PC-3 (cell line): Measurements from ENCODE around the gene TAF3. TPM values are rescaled to one million over a fixed set of nuclear protein-coding genes. Genes with fewer than 3 reads are reported as not detected.
"Not testable (repeated sequence)": the region's sequence is repeated elsewhere in the genome, so short reads cannot be mapped to it uniquely, and the experiment has no call there.

Experiments used
- ATAC-seq: fragments of 200-7000 bp; cut with Tn5 transposase; 2 replicates; pipeline ENCODE4 v1.9.1; 2020; ENCODE audit warnings: mild to moderate bottlenecking, moderate library complexity
- BruUV-seq: library from RNA; stranded (reverse); fragments of 400-500 nt; replicated peaks from 2 replicates; lab custom pipeline; 2021; lab: Mats Ljungman, UMichigan
- CTCF ChIA-PET: fragments of 300-600 bp; sonication (Branson Sonifier 250); formaldehyde crosslinking; loops from one replicate; lab custom pipeline; 2022; ENCODE audit warnings: antibody characterized with exemption; lab: Charles Lee
- POLR2A ChIA-PET: fragments of 300-600 bp; sonication (Branson Sonifier 250); formaldehyde crosslinking; loops from one replicate; lab custom pipeline; 2022; ENCODE audit warnings: antibody characterized with exemption; ENCODE audit not compliant: unreplicated experiment; lab: Charles Lee
- DNase-seq: peaks from one replicate; pipeline ENCODE4 v3.0.0-alpha.2; 2015
- H2AFZ ChIP-seq: fragments of 300-600 bp; sonication (generic); 2 replicates; pipeline ENCODE4 v1.6.0; 2016; ENCODE audit warnings: antibody characterized with exemption, low read length
- H3F3A ChIP-seq: fragments of 300-600 bp; sonication (generic); one replicate; pipeline ENCODE4 v1.6.0; 2017; ENCODE audit warnings: antibody characterized with exemption, low read length, control low read depth, mild to moderate bottlenecking; ENCODE audit not compliant: unreplicated experiment
- H3K27ac ChIP-seq: fragments of 300-600 bp; sonication (generic); 2 replicates; pipeline ENCODE4 v1.5.1; 2016; ENCODE audit warnings: mild to moderate bottlenecking, low read length
- H3K27me3 ChIP-seq: fragments of 300-600 bp; sonication (generic); 2 replicates; pipeline ENCODE4 v1.6.1; 2016; ENCODE audit warnings: low read length, mixed read lengths
- H3K36me3 ChIP-seq: fragments of 300-600 bp; sonication (generic); 2 replicates; pipeline ENCODE4 v1.6.1; 2016; ENCODE audit warnings: low read depth, mixed run types, low read length, mixed read lengths
- H3K4me1 ChIP-seq: fragments of 300-600 bp; sonication (generic); 2 replicates; pipeline ENCODE4 v1.5.1; 2016; ENCODE audit warnings: low read length; ENCODE audit not compliant: insufficient read depth
- H3K4me2 ChIP-seq: fragments of 300-600 bp; sonication (generic); 2 replicates; pipeline ENCODE4 v1.6.0; 2016; ENCODE audit warnings: low read length
- H3K4me3 ChIP-seq: fragments of 300-600 bp; sonication (generic); 2 replicates; pipeline ENCODE4 v1.5.1; 2016; ENCODE audit warnings: mild to moderate bottlenecking, low read length, mixed read lengths
- H3K79me2 ChIP-seq: fragments of 300-600 bp; sonication (generic); 2 replicates; pipeline ENCODE4 v1.6.1; 2017; ENCODE audit warnings: low read length, mixed read lengths
- H3K9ac ChIP-seq: fragments of 300-600 bp; sonication (generic); 2 replicates; pipeline ENCODE4 v1.6.0; 2016; ENCODE audit warnings: mild to moderate bottlenecking, low read length
- H3K9me2 ChIP-seq: fragments of 300-600 bp; sonication (generic); replicated peaks from 2 replicates; pipeline ENCODE4 v1.6.1; 2016; ENCODE audit warnings: mixed run types, low read length, mixed read lengths
- H3K9me3 ChIP-seq: fragments of 300-600 bp; sonication (generic); 2 replicates; pipeline ENCODE4 v1.6.1; 2016; ENCODE audit warnings: low read length, mixed read lengths
- H4K20me1 ChIP-seq: fragments of 300-600 bp; sonication (generic); 2 replicates; pipeline ENCODE4 v1.6.1; 2016; ENCODE audit warnings: low read length, mixed read lengths
- CTCF ChIP-seq: fragments of 300-600 bp; sonication (generic); conservative IDR thresholded peaks from 2 replicates; pipeline ENCODE4 v1.5.1; 2017; ENCODE audit warnings: antibody characterized with exemption, low read depth, mild to moderate bottlenecking, low read length
- EZH2 ChIP-seq: fragments of 300-600 bp; sonication (generic); IDR thresholded peaks from one replicate; pipeline ENCODE4 v1.6.1; 2017; ENCODE audit warnings: antibody characterized with exemption, mild to moderate bottlenecking, low read length; ENCODE audit not compliant: unreplicated experiment
- EZH2phosphoT487 ChIP-seq: fragments of 300-600 bp; sonication (generic); IDR thresholded peaks from 2 replicates; pipeline ENCODE4 v1.6.1; 2018; ENCODE audit warnings: mild to moderate bottlenecking, antibody characterized with exemption, low read length, borderline replicate concordance
- intact Hi-C: fragments of 100-400 bp; cut with micrococcal nuclease; formaldehyde crosslinking; loops from 2 replicates; pipeline ENCODE4 v1.9.0; 2023
- total RNA-seq: library from RNA; depleted of rRNA; stranded (reverse); fragments of >200 nt; gene quantifications from 2 replicates; pipeline ENCODE4 v1.2.3, GENCODE V29; 2014

TAF3 gene
- total RNA-seq, 1 experiment from 2014 or later = 2.0 TPM

GRCh38 chr10:7808686-7809267 lies 9.5 kb upstream of the TAF3 start:
- intact Hi-C loops = no loop called here
- POLR2A ChIA-PET = interaction anchor here (0.6 kb wide), 1 partner anchor 175 kb away, joined by 4 read pairs; no protein-coding TSS in a partner anchor

GRCh38 chr10:7810443-7810842 lies 7.9 kb upstream of the TAF3 start:
- H3K4me2 ChIP-seq = no peak overlapping the region
- POLR2A ChIA-PET = interaction anchor here (0.5 to 0.6 kb wide), 2 partner anchors 47 to 98 kb away, joined by 4 to 10 read pairs; no protein-coding TSS in a partner anchor
- no peaks in the 10 kb centered on the region for H3K27me3 ChIP-seq
- ATAC-seq = peak; percentile 44
- peaks cover 3% of the 10 kb centered on the region; the same call in 1 of the 2 replicates for H3K36me3 ChIP-seq
- H2AFZ ChIP-seq = no peak overlapping the region
- no peak overlapping the region for H3K9ac ChIP-seq
- H3K4me1 ChIP-seq = no peaks in the 10 kb centered on the region
- CTCF ChIA-PET = no interaction called here
- DNase-seq = no peak
- H3K27ac ChIP-seq = no peak overlapping the region
- no TSS peak for BruUV-seq
- intact Hi-C loops = no loop called here
- H3K9me3 ChIP-seq = no peaks in the 10 kb centered on the region
- no peaks in the 10 kb centered on the region for H4K20me1 ChIP-seq
- no peaks in the 10 kb centered on the region for H3F3A ChIP-seq
- no peak overlapping the region for H3K4me3 ChIP-seq
- no peaks in the 10 kb centered on the region for H3K79me2 ChIP-seq
- no peaks in the 10 kb centered on the region for H3K9me2 ChIP-seq
- TF ChIP-seq EZH2 (no peak), EZH2phosphoT487 (no peak), CTCF (no peak)

More at GRCh38 chr10:7808686-7809267, 9.5 kb upstream of the TAF3 start:
- TF ChIP-seq CTCF = no peak
- no peaks in the 10 kb centered on the region for H3F3A ChIP-seq
- H3K36me3 ChIP-seq = peaks cover 17% of the 10 kb centered on the region
- no peaks in the 10 kb centered on the region for H3K4me1 ChIP-seq
- DNase-seq (no peak), ATAC-seq (no peak)
- no peaks in the 10 kb centered on the region for H3K9me2 ChIP-seq
- no peaks in the 10 kb centered on the region for H3K9me3 ChIP-seq
- H3K4me3 ChIP-seq = no peak overlapping the region
- CTCF ChIA-PET = no interaction called here
- no peaks in the 10 kb centered on the region for H3K27me3 ChIP-seq
- H3K4me2 ChIP-seq = no peak overlapping the region
- no peaks in the 10 kb centered on the region for H4K20me1 ChIP-seq
- H3K79me2 ChIP-seq = no peaks in the 10 kb centered on the region
- BruUV-seq = no TSS peak
- H3K9ac ChIP-seq = no peak overlapping the region
- no peak overlapping the region for H2AFZ ChIP-seq
- H3K27ac ChIP-seq = no peak overlapping the region

- no peaks in the 10 kb centered on the region for H3K9me2 ChIP-seq
- no peak overlapping the region for H3K27ac ChIP-seq
- no peaks in the 10 kb centered on the region for H3K9me3 ChIP-seq
- POLR2A ChIA-PET = interaction anchor here (0.5 kb wide), 1 partner anchor 97 kb away, joined by 4 read pairs; no protein-coding TSS in a partner anchor
- no peaks in the 10 kb centered on the region for H3K27me3 ChIP-seq
- H3F3A ChIP-seq = no peaks in the 10 kb centered on the region
- TF ChIP-seq EZH2 (no peak), EZH2phosphoT487 (no peak), CTCF (no peak)
- peaks cover 3% of the 10 kb centered on the region; the same call in 1 of the 2 replicates for H3K36me3 ChIP-seq
- no peak overlapping the region for H3K9ac ChIP-seq
- H3K4me1 ChIP-seq = no peaks in the 10 kb centered on the region
- BruUV-seq = no TSS peak
- peak; percentile 27 for DNase-seq
- CTCF ChIA-PET = no interaction called here
- H3K79me2 ChIP-seq = no peaks in the 10 kb centered on the region
- no peak overlapping the region for H2AFZ ChIP-seq
- peak; percentile 73 for ATAC-seq
- H3K4me2 ChIP-seq = no peak overlapping the region
- H4K20me1 ChIP-seq = no peaks in the 10 kb centered on the region
- no peak overlapping the region for H3K4me3 ChIP-seq
- intact Hi-C loops = no loop called here
Observed at GRCh38 chr10:7811000-7811399, 7.3 kb upstream of the TAF3 start.

- H2AFZ ChIP-seq, H3K9me3 ChIP-seq, H3K4me2 ChIP-seq, H3K9me2 ChIP-seq, POLR2A ChIA-PET, H3F3A ChIP-seq, H3K27ac ChIP-seq, H4K20me1 ChIP-seq, ATAC-seq, intact Hi-C loops, H3K4me1 ChIP-seq, H3K79me2 ChIP-seq, CTCF ChIA-PET, BruUV-seq, H3K9ac ChIP-seq, H3K27me3 ChIP-seq, DNase-seq, H3K36me3 ChIP-seq, H3K4me3 ChIP-seq: not testable (repeated sequence)
Observed at GRCh38 chr10:7811743-7812142, 6.6 kb upstream of the TAF3 start.
